GM19452 (cell line): ENCODE data around the gene ZMIZ1.

Experiments used
- ATAC-seq: cut with Tn5 transposase; IDR thresholded peaks from one replicate; pipeline ENCODE4 v1.9.1; 2021; ENCODE audit not compliant: unreplicated experiment

Gene ZMIZ1

DNA sequence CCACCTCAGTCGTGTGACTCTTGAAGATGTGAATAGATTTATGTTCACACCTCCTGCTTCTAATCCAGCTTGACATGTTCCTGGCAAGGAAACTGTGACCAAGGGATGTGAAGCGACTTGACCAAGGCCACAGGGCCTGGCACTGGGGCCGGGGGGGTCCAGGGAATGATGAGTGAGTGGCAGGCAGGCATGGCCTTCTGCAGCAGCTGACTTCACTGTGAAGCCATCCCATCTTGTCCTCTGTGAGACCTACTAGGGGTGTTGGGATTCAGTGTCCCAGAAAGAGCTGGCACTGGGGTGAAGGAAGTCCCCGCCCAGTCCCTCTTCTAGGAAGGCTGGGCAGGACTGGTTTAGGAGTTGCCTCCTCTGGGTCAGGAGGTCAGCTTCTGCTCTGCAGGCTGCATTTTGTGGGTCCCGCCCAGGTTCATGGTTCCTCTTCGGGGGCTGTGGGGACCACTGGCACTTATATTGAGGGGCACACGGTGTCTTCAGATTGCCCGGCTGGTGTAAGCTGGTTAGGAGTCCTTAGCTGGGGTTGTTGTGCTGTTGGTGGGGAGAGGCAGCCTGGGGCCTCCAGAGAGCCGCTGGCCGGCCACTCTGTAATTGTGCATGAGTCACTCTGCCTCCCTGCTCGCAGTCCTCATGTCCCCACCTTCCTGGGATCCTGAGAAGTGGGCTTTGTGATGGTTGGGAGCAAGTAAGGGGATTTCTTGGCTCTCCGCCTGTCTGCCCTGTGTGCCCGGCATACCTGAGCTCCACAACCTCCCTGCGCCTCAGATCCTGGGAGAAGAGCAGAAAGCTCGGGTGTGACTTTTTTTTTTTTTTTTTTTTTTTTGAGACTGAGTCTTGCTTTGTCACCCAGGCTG is 11.0 kb downstream of the ZMIZ1 start:
- ATAC-seq = no peak

DNA sequence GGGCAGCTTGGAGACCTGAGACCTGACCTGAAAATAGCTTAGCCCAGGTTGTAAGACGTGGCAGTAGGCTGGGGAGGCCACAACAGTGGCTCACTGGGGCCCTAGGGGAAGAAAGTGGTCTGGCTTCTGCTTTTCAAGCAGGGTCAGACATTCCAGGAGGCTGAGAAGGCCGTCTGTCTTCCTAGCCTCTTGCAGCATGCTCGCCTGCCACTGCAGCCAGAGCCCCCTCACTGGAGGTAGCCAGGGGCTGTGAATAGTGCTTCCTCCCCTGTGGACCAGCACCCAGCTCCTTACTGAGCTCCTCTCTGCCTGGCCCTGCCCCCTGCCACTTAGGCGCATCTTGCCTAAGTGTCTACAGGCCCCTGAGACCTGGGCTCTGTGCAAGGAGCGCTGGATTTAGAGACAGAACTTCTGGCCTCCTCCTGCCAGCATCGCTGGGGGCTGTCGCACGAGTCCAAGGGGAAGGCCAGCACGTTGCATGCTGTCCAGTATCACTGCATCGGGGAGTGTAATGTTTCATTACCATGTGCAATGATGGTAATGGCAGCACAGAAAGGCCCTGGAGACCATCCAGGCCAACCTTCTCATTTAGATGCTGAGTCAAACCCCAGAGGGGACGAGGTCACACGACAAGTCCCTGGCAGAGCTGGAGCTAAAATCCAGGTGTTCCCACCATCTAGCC is 12.7 kb downstream of the ZMIZ1 start:
- no peak for ATAC-seq

DNA sequence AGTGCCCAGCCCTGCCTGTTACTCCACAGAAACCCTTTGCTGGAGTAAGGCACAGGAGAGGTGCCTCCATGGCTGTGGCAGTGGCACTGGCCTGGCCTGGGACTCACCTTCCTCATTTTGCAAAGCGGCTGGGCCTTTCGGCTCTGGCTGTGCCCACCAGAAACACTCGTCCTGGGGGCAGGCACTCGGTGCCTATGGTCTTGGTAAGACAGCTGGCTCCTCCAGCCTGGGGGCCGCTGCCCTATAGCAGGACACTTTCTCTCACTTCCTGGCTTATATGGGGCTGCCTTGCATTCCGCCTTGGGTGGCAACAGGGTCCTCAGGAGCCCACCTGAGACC is 13.2 kb downstream of the ZMIZ1 start:
- ATAC-seq = no peak

DNA sequence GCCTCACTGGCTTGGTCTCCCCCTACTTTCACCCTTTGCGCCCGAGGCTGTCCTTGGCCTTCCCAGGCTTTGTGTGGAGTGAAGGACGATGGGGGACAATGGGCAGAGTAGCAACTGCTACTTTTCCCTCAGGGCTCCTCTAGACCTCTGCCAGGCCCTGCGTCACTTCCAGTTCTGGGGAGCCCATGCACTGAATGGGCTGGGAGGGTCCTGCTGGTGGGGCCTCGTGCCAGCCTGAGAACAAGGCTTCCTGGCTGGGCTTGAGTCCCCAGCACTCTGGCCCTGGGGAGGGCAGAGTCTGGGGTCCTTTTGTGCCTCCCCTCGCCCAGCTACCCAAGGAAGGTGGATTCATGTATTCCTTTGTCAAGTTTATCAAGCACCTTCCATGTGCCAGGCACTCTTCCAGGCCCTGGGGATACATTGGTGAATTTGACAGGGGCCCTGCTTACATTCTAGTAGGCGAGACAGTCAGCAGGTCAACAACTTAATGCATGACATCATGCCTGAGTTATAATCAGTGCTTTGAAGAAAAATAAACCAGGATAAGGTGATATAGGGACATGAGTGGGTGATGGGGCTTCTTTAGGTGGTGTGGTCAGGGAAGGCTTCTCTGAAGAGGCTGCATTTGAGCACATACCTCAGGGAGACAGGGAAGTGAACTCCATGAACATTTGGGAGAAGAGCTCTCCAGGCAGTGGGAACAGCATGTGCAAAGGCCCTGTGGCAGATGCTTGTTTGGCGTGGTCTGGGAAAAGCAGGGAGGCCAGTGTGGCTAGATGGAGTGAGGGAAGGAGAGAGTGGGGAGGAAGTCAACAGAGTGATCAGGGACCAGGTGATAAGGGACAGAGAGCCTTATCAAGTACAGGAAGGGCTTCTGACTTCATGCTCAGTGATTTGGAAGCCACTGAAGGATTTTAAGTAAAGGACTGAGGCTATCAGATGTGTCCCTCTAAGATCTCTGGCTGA is 14.1 kb downstream of the ZMIZ1 start:
- ATAC-seq = no peak

DNA sequence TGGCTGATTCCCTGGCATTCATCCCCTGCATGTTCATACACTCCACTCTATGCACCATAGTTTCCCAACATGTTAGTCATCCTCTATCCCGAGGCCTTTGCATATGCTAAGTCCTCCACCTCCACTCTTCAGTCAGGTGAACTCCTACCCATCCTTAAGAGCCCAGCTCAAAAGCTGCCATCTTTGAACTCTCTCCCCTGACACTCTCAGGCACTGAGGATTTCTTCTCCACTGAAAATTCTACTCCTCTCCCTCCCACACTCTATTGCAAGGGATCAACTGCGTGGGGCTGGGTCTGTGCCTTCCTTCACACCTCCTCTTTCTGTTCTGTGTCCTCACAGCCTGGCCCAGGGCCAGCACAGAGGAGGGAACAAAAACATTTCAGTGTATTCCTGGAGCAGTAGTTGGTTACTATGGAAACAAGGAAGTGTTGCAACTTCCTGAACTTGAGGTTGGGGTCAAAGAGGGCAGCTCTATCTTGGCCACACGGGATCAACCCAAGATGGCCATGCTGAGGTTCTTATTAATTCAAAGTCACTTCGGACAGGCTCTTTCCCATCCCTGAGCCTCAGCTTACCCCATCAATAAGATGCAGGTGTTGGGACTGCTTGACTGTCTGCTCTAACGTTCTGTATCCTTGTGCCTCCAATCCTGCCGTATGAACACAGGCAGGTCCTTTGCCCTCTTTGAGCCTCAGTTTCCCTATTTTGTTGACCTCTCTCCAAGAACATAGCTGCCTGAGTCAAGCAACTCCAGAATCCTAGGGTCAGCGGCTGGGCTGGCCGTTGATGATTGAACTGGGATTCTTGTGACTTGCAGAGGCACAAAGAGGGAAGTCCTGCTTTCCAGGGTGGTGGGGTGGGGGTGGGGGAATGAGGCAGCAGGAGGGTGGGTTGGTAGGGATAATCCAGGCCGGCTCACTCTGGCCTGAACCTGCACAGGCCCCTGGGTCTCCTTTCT is 15.5 kb downstream of the ZMIZ1 start:
- ATAC-seq = no peak

DNA sequence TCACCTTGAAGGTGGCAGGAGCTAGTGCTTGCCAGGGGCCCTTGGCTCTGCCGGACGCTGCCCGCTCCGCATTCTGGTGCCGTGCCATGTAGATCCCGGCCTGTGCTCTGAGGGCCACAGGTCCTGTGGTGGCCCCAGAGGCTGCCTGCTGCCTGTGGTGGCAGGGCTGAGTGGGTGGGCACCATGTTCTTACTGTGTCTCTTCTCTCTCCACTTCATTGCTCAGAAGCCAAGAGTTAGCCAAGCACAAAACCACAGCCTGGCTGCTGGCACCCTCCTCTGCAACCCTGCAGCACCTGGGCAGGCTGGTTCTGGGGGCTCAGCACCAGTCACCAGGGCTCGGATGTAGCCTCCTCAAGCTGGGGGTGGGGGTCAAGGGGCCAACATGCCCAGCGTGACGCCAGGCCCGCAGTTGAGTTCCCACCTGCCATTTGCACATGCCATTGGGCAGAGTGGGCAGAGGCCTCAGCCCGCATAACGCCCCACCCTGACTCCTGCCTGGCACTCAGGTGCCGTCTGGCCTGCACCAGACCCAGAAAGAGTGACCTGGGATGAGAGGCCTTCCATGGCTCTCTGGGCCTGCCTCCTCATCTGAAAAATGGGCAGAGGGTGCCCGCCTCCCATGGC is 16.3 kb downstream of the ZMIZ1 start:
- ATAC-seq = no peak

DNA sequence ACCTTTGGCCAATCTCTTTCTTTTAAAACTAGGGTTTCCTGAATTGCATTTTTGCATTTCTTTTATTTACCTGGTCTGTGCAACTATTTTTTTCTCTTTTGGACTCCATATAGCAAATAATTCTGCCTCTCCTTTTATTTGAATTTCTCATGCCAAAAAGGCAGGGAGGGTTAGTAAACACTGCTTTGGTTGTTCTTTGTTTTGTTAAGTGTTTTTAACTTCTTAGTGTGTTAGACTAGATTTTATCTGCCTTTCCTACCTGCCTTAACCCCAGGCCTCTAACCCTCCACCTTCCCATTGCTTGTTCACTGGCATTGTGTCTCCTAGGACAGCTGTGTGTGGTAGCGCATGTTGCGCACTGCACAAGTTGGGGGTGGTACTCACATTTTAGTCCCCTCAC is 18.1 kb downstream of the ZMIZ1 start:
- no peak for ATAC-seq

DNA sequence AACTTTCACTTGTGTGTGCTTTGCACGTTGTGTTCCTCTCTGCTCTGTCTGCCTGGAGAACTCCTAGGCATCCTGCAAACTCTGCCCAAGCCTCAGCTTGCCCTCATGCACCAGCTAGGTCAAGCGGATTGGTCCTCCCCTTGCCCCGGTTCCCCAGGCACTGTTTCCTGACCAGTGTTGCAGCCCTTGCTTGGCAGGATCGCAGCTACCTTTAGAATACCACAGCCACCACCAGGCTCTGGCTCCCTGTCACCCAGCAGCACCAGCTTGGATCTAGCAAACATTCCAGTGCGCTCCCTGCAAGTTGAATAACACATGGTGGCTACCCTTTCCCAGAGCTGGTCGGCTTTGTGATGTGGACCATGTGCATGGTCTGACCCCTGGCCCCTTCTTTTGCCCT is 19.0 kb downstream of the ZMIZ1 start:
- ATAC-seq = no peak

DNA sequence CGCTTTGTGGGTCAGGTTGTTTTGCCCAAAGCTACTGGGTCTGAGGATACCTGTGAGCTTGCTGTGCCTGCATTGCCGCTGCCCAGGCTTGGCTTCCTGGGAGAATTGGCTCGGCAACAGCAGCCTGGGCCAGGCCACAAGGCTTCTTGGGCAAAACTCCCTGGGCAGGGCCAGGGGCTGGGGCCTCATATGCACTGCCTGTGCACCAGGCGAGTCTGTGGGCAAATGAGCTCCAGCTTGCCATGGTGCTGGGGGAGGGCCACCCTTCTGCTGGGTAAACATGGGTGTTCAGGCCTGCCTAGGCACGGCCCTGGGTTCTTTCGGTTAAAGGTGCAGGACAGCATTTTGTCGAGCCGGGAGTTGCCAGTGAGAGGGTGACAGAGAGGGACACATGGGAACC is 19.4 kb downstream of the ZMIZ1 start:
- ATAC-seq = no peak

DNA sequence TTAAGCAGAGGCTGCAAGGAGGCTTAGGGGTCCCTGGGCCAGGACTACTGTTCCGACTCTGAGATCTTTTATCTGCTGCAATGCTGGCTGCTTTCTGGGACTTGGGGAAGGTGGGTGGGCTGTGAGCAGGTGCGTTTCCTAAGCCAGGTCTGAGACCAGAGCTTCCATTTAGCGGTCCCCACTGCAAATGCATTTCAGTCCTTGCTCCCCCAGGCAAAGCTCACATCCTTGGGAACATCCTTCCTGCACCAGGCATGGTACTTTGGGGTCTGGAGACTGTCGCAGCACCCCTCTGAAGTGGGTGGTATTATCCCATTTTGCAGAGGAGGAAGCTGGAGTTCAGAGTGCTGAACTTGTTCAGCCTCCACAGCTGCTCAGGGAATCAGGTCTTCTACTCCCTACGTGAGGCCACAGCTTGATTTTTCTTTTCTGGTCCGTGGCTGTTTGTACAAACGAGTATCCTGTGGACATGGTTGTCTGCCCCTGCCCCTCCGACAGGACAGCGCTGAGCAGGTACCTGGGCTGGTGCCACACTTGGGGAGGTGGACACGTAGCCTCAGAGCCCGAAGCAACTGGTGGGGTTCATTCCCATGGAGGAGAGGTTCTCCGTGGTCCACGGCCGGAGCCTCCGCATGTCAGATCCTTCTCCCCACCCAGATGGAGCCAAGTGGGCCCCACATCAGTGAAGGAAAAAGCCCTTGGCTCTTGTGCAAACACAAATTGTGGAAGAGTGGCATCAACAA is 20.0 kb downstream of the ZMIZ1 start:
- ATAC-seq = no peak

DNA sequence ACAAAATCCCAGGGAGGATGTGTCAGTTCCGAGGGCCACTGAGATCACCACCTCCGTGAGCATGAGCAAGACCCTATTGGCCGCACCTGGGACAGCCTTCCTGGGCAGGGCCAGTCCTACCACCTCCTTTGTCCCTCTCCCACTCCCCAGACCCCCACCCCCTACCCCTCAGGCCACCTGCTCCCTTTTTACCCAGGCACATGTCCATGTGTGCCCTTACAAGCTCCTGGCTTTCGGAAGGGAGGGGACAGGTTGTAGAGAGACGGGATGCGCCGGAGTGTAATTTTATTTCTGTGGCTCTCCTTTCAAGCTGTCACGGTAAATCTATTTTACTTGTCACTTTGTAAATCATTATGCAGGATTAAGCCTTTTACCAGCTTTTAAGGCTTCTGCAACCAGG is 20.9 kb downstream of the ZMIZ1 start:
- ATAC-seq = no peak

DNA sequence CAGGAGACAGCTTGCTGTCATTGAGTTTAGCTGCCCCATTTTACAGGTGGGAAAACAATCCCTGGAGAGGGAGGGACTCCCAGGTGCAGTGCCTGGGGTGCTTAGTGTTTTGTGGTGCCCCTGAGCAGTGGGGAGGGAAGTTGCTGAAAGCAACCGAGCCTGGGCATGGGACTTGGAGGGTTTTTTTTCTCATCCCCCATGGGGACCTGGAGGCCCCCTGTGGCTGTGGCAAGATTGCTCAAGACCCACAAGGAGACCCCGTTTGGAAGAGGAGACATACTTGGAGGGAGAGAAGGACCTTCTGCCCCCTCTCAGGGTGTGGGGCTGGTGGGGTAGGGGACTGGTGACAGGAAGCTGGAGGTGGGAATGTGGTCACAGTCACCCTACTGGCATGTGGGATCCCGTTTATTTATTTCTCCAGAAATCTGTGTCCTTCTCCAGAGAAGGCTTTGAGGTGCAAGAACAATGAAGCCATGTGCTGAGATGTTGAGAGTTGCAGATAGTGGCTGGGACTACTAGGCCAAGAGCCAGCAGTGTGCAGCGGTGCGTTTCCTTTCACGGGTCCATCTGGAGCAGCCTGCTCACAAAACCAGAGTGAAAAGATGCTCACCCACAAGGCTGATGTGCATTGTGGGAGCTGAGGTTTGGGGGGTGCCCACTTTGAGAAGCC is 21.5 kb downstream of the ZMIZ1 start:
- no peak for ATAC-seq

DNA sequence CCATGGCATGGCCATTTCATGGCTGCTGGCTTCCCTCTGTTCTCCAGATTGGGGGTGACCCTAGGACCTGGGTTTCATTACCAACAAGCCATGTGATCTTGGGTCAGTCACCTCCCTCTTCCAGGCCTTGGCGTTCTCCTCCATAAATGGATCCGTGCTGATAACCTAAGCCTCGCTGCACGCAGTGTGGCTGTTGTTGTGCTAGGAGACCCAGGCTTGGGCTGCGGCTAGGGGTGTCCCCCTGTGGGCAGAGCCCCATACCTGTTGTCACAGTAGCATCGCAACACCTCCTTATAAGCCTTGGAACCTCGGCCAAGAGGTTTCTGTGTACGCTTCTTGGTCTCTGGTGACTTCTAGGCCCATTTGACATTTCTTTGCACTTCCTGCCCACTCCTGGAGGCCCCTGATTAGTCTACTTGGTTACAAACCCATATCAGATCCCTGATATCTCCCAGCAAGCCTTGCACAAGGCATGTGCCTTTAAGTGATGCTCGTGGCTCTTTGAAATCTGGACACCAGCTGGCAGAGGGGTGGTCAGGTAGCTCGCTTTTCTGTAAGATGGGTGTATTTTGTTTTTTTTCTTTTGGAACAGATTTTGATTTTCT is 23.6 kb downstream of the ZMIZ1 start:
- ATAC-seq = no peak

DNA sequence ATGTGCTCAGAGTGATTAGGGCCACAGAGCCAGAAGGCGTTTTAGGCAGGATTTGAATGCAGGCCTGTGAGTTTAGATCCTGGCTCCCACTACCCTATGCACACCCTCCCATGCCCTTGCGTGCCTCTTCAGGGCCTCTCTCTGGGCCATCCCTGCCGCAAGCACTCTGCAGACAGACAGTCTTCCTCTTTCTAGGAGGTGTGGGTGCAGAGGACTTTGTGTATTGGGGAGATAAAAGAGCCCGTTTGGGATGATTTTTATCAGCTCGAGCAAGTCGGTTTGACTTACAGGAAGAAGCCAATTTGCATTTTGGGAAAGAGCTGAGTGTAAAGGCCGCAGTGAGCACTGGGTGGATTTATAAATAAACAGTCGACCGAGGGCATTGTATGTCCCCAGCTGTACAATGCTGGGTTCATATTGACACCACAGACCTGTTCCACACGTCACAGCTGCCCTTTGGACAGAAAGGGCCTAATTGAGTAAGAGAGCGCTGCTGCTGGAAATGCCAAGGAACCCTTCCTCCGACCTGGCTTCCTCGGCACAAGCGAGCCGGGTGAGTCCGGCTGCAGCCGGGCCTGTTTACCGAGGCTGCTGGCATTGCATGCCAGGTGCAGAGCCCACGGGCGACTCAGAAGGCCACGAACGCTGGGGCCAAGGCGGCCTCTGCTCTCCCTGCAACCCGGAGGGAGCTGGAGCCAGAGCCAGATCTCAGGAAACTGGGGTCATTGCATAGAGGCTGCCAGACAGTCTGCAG is 25.1 kb downstream of the ZMIZ1 start:
- ATAC-seq = no peak

DNA sequence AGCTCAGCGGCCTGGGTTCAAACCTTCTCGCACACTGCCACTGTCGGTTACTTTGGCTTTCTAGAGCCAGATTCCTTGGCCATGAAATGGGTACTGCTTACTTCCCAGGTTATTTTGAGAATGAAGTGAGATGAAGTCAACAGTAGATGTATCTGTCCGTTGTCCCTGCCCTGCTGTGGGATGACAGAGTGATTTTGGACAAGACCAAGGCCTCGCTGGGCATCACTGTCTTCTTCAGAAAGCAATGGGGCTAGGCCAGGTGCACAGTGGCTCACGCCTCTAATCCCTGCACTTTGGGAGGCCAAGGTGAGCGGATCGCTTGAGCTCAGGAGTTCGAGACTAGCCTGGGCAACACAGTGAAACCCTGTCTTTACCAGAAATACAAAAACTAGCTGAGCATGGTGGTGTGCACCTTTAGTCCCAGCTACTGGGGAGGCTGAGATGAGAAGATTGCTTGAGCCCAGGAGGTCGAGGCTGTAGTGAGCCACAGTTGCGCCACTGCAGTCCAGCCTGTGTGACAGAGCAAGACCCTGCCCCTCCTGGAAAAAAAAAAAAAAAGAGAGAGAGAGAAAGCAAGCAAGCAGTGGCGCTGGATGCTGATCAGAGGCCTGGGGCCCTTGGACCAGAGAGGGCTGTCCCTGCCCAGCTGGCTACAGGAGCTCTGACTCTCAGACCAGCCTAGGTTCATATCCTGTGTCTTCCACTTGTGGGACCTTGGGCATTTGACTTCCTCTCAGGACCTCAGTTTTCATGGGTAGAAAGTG is 25.8 kb downstream of the ZMIZ1 start:
- no peak for ATAC-seq

DNA sequence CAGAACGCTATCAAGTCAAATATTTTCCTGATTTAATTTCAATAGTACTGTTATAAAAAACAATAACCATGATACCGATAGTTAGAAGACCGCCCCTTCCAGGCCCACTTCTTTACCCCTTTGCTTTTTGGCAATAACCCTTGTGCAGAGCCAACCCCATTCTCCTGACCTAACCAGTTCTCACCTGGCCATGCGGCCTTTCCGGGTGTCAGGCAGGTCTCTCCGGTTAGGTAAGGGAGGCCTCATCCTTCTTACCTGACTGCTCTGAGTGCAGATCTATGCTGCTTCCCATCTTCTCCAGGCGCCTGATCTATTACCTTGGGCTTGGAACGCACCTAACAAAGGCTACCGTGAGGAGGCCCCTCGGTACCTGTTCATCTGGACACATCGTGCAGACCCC is 26.6 kb downstream of the ZMIZ1 start:
- ATAC-seq = no peak

DNA sequence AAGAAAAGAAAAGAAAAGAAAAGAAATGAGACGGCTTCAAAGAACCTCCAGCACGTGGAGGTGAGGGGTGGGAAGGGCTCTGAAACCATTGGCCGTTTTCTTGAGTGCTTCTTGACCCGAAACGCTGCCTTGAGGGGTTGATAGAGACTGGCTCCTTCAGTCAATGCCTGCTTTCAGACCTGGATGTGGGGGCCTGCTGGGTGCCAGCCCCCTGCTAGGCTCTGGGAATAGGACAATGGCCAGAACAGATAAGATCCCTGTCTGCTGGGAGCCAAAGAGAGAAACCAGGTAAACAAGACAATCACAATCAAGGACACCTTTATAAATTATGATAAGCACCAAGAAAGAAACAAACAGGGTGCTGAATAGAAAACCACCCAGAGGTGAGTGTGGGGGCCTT is 27.7 kb downstream of the ZMIZ1 start:
- no peak for ATAC-seq
